GM06990 (cell line): ENCODE data around the gene PPP1R27.

Source experiments
- DNase-seq: peaks from one replicate; pipeline ENCODE4 v3.0.0-alpha.2; 2011; ENCODE audit not compliant: insufficient read length; ENCODE audit errors: extremely low read depth
- H3K27me3 ChIP-seq: replicated peaks from 2 replicates; pipeline ENCODE4 v1.6.0; 2011; ENCODE audit warnings: low read length; ENCODE audit not compliant: control insufficient read depth, insufficient read depth
- H3K36me3 ChIP-seq: 2 replicates; pipeline ENCODE4 v1.5.1; 2011; ENCODE audit warnings: low read length; ENCODE audit not compliant: control insufficient read depth, insufficient read depth
- H3K4me3 ChIP-seq: replicated peaks from 2 replicates; pipeline ENCODE4 v1.5.1; 2011; ENCODE audit warnings: low read depth, mild to moderate bottlenecking, control low read depth, low read length
- CTCF ChIP-seq: IDR thresholded peaks from 2 replicates; pipeline ENCODE4 v1.5.1; 2011; ENCODE audit warnings: low read length, control low read depth, mild to moderate bottlenecking, inconsistent platforms; ENCODE audit not compliant: insufficient read depth, poor library complexity, severe bottlenecking

The PPP1R27 gene

GRCh38 chr17:81804559-81805399 lies 30.1 kb downstream of the PPP1R27 start:
- Histone ChIP-seq H3K4me3 (no peak overlapping the region), H3K36me3 (no peaks in the 10 kb centered on the region), H3K27me3 (no peaks in the 10 kb centered on the region; the same call in 1 of the 2 replicates)
- TF ChIP-seq CTCF: no peak
- no peak for DNase-seq

- no peak for DNase-seq
- H3K4me3 ChIP-seq: no peak within 1 kb of the TSS
- TF ChIP-seq CTCF: no peak
Measured at GRCh38 chr17:81803728-81804558, 30.9 kb downstream of the PPP1R27 start, which contains the start of gene GCGR. Gene GCGR (plus strand): TSS chr17:81804150. CDS start chr17:81809019, 4,869 bp downstream.

GRCh38 chr17:81802856-81803643 lies 31.8 kb downstream of the PPP1R27 start:
- Histone ChIP-seq H3K27me3 (no peaks in the 10 kb centered on the region; the same call in 1 of the 2 replicates), H3K4me3 (no peak overlapping the region), H3K36me3 (no peaks in the 10 kb centered on the region)
- no peak for TF ChIP-seq CTCF
- no peak for DNase-seq

More at GRCh38 chr17:81803728-81804558, 30.9 kb downstream of the PPP1R27 start, which contains the start of gene GCGR:
- Histone ChIP-seq H3K36me3 (no peaks in the 10 kb centered on the region), H3K27me3 (no peaks in the 10 kb centered on the region; the same call in 1 of the 2 replicates)

GRCh38 chr17:81802048-81802758 lies 32.6 kb downstream of the PPP1R27 start:
- no peaks in the 10 kb centered on the region; the same call in 1 of the 2 replicates for H3K27me3 ChIP-seq
- no peaks in the 10 kb centered on the region for H3K36me3 ChIP-seq
- no peak overlapping the region for H3K4me3 ChIP-seq
- DNase-seq: no peak
- no peak for TF ChIP-seq CTCF

- H3K27me3 ChIP-seq: no peaks in the 10 kb centered on the region; the same call in 1 of the 2 replicates
- TF ChIP-seq CTCF: no peak
- no peaks in the 10 kb centered on the region for H3K36me3 ChIP-seq
- DNase-seq: no peak
- no peak overlapping the region for H3K4me3 ChIP-seq
Measured at GRCh38 chr17:81801327-81801726, 33.5 kb downstream of the PPP1R27 start.
